Inflammatory macrophage (primary cell): ENCODE data around the gene RBMS2.
A peak's percentile ranks its signal among the peaks of the same experiment; 100 is the strongest.

Experiments
- DNase-seq, 2 donors: peaks; one replicate each; pipeline ENCODE4 v3.0.0-alpha.2; 2020 to 2022

RBMS2 gene

GRCh38 chr12:56589783-56590182, 68.2 kb downstream of the RBMS2 start:
- DNase-seq: no peak

GRCh38 chr12:56590237-56590830, 68.7 kb downstream of the RBMS2 start:
- peak in 1 of 2 donors; percentile 35 for DNase-seq

- DNase-seq: no peak
Measured at GRCh38 chr12:56591126-56591525, 69.5 kb downstream of the RBMS2 start.

GRCh38 chr12:56591961-56592360, 70.3 kb downstream of the RBMS2 start:
- DNase-seq: no peak

GRCh38 chr12:56593909-56594621, 72.4 kb downstream of the RBMS2 start:
- DNase-seq: peak; percentile 46 to 61

- DNase-seq: no peak
Measured at GRCh38 chr12:56596815-56597214, 75.2 kb downstream of the RBMS2 start.

- DNase-seq: no peak
Measured at GRCh38 chr12:56599041-56599440, 77.4 kb downstream of the RBMS2 start.

- DNase-seq: no peak
Measured at GRCh38 chr12:56599797-56600196, 78.2 kb downstream of the RBMS2 start.

- DNase-seq: no peak
Measured at GRCh38 chr12:56600753-56601152, 79.1 kb downstream of the RBMS2 start.

- no peak for DNase-seq
Measured at GRCh38 chr12:56601503-56601902, 79.9 kb downstream of the RBMS2 start.

GRCh38 chr12:56602239-56602638, 80.6 kb downstream of the RBMS2 start:
- no peak for DNase-seq

GRCh38 chr12:56604355-56604754, 82.7 kb downstream of the RBMS2 start:
- DNase-seq: no peak

- DNase-seq: no peak
Measured at GRCh38 chr12:56614627-56615026, 93.0 kb downstream of the RBMS2 start.

GRCh38 chr12:56616244-56616643, 94.6 kb downstream of the RBMS2 start:
- no peak for DNase-seq

GRCh38 chr12:56616925-56617324, 95.3 kb downstream of the RBMS2 start:
- no peak for DNase-seq

- DNase-seq: no peak
Measured at GRCh38 chr12:56622535-56622934, 100.9 kb downstream of the RBMS2 start.

GRCh38 chr12:56626701-56627100, 105.1 kb downstream of the RBMS2 start:
- DNase-seq: no peak

- DNase-seq: peak; percentile 59 to 64
Measured at GRCh38 chr12:56628671-56629458, 107.2 kb downstream of the RBMS2 start.

GRCh38 chr12:56629459-56630179, 108.0 kb downstream of the RBMS2 start:
- DNase-seq: no peak

GRCh38 chr12:56630180-56630632, 108.6 kb downstream of the RBMS2 start, which contains the start of gene BAZ2A:
BAZ2A (minus strand) TSS chr12:56630326; CDS start chr12:56617530, 12,796 bp downstream.
- peak; percentile 65 to 80 for DNase-seq

GRCh38 chr12:56631790-56632700, 110.4 kb downstream of the RBMS2 start:
- peak; percentile 46 to 70 for DNase-seq
